Upper lobe of left lung (tissue), 4 donors: ENCODE measurements around the gene AP3M1.

Source experiments
- CTCF ChIP-seq, 6 experiments: fragments of 450-650 bp in 4 of 6; fragments of 200-600 bp in 2 of 6; sonication (generic) in 2 of 6; IDR thresholded peaks; one replicate each; pipeline ENCODE4 v1.5.1; 2016 to 2019; ENCODE audit warnings: antibody characterized with exemption in 6 of 6
- POLR2A ChIP-seq, 4 donors: fragments of 450-650 bp; IDR thresholded peaks; one replicate each; pipeline ENCODE4 v1.5.1; 2016 to 2017; ENCODE audit warnings: antibody characterized with exemption in 4 of 4, mild to moderate bottlenecking in 2 of 4

- TF ChIP-seq CTCF (IDR thresholded peaks at IDR 0.05) (no peak), POLR2A (IDR thresholded peaks at IDR 0.05) (no peak)
Observed at GRCh38 chr10:74088722-74089121, 61.9 kb downstream of the AP3M1 start.
